Neutrophil (primary cell): ENCODE results near the gene PNKP.

Experiments used
- H3K27ac ChIP-seq: fragments of 200-600 bp; sonication (generic); 2 replicates; pipeline ENCODE4 v1.5.1; 2016; ENCODE audit warnings: mild to moderate bottlenecking, moderate library complexity
- H3K27me3 ChIP-seq: fragments of 200-600 bp; sonication (generic); 2 replicates; pipeline ENCODE4 v1.6.0; 2016; ENCODE audit warnings: mild to moderate bottlenecking
- H3K36me3 ChIP-seq: fragments of 200-600 bp; sonication (generic); 2 replicates; pipeline ENCODE4 v1.5.1; 2017
- H3K4me1 ChIP-seq, 2 experiments: fragments of 200-600 bp in 1 of 2; sonication (generic) in 1 of 2; 1 replicate in 1 of 2; 2 replicates in 1 of 2; pipeline versions ENCODE4 v1.5.1 to v1.6.1; 2013 to 2016; ENCODE audit warnings: low read depth in 1 of 2, low read length in 1 of 2, mild to moderate bottlenecking in 1 of 2, moderate library complexity in 1 of 2; ENCODE audit not compliant: control insufficient read depth in 1 of 2, insufficient read depth in 1 of 2
- H3K4me3 ChIP-seq, 2 experiments: fragments of 200-600 bp in 1 of 2; sonication (generic) in 1 of 2; 1 replicate in 1 of 2; 2 replicates in 1 of 2; pipeline ENCODE4 v1.5.1; 2013 to 2016; ENCODE audit warnings: low read depth in 1 of 2, low read length in 1 of 2, mild to moderate bottlenecking in 1 of 2, moderate library complexity in 1 of 2
- H3K9me3 ChIP-seq: fragments of 200-600 bp; sonication (generic); 2 replicates; pipeline ENCODE4 v1.5.1; 2016
- TF ChIP-seq, protein P1 (sequence below): fragments of 200-600 bp; sonication (generic); IDR thresholded peaks from 2 replicates; pipeline ENCODE4 v1.5.1; 2016; ENCODE audit warnings: antibody characterized with exemption

Gene PNKP

DNA sequence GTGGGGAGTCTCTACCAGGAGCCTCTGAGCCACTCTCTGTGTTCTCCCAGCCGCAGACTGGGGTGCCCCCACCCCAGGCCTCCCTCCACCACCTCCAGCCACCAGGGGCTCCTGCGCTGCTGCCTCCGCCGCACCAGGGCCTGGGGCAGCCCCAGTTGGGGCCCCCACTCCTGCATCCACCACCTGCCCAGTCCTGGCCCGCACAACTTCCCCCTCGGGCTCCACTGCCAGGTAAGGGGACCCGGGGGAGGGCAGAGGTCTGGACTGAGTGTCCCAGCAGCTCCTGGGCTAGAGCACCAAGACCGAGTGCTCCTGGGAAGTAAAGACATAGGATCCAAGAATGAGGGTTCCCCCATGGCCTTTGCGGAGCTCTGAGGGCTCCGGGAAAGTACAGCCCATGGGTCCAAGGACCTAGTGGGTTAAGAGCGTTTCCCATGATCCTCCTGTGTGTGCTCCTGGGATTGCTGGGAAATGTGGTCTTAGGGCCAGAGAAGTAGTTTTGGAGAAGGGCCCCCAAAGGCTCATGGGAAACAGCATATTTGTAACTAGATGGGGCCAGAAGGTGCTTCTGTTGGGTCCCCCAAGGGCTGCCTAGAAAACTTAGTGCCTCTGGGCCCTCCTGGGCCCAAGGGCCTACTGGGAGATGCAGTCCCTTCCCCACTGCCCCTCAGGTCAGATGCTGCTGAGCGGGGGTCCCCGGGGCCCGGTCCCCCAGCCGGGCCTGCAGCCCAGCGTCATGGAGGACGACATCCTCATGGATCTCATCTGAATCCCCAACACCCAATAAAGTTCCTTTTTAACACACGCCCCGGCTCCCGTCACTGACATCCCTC lies 31.0 kb downstream of the PNKP start:
- no peaks in the 10 kb centered on the region for H3K9me3 ChIP-seq

DNA sequence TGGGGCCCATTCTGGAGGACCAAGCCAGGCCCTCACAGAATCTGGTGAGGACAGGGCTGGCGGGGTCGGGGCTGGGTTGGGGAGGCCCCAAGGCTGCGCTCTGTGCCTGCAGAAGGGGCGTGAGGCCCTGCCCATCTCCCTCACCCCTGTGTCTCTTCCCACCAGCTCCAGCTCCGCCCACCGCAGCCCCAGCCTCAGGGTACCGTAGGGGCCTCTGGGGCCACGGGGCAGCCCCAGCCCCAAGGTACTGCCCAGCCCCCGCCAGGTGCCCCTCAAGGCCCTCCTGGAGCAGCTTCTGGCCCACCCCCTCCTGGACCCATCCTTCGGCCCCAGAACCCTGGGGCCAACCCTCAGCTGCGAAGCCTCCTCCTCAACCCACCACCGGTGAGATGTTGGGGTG lies 31.8 kb downstream of the PNKP start:
- Histone ChIP-seq H3K9me3 (no peaks in the 10 kb centered on the region), H3K4me1 (peaks cover 28 to 29% of the 10 kb centered on the region in 2 experiments), H3K27me3 (no peaks in the 10 kb centered on the region), H3K4me3 (no peak overlapping the region), H3K36me3 (peaks cover 99% of the 10 kb centered on the region), H3K27ac (no peak overlapping the region)
- TF ChIP-seq, protein P1, sequence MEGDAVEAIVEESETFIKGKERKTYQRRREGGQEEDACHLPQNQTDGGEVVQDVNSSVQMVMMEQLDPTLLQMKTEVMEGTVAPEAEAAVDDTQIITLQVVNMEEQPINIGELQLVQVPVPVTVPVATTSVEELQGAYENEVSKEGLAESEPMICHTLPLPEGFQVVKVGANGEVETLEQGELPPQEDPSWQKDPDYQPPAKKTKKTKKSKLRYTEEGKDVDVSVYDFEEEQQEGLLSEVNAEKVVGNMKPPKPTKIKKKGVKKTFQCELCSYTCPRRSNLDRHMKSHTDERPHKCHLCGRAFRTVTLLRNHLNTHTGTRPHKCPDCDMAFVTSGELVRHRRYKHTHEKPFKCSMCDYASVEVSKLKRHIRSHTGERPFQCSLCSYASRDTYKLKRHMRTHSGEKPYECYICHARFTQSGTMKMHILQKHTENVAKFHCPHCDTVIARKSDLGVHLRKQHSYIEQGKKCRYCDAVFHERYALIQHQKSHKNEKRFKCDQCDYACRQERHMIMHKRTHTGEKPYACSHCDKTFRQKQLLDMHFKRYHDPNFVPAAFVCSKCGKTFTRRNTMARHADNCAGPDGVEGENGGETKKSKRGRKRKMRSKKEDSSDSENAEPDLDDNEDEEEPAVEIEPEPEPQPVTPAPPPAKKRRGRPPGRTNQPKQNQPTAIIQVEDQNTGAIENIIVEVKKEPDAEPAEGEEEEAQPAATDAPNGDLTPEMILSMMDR = no peak

More for the DNA sequence above, 31.0 kb downstream of the PNKP start:
- Histone ChIP-seq H3K27ac (no peak overlapping the region), H3K4me1 (peaks cover 20% of the 10 kb centered on the region in 2 experiments), H3K36me3 (peaks cover 96% of the 10 kb centered on the region), H3K4me3 (no peak overlapping the region), H3K27me3 (no peaks in the 10 kb centered on the region)
- TF ChIP-seq, protein P1 = no peak

DNA sequence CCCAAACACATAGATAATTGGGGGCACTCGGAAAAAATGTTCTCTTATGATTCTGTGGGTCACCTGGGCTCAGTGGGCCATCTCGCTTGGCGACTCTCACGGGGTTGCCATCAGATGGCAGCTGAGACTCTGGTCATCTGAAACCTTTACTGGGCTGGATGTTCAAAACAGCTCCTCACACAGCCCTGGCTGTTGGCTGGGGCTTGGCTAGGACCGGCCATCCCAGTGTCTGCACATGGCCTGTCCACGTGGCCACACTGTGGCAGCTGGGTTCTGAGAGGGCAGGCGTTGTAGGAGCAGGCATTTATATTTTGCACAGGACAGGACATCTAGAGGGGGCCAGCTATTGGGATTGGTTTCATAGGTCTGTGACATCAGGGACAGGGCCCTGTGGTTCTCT lies 33.8 kb downstream of the PNKP start:
- Histone ChIP-seq H3K4me1 (peaks cover 29 to 31% of the 10 kb centered on the region in 2 experiments), H3K9me3 (no peaks in the 10 kb centered on the region), H3K27me3 (no peaks in the 10 kb centered on the region), H3K4me3 (no peak overlapping the region), H3K27ac (peak overlapping the region; percentile 85), H3K36me3 (peaks cover 99% of the 10 kb centered on the region)
- TF ChIP-seq, protein P1 = no peak

DNA sequence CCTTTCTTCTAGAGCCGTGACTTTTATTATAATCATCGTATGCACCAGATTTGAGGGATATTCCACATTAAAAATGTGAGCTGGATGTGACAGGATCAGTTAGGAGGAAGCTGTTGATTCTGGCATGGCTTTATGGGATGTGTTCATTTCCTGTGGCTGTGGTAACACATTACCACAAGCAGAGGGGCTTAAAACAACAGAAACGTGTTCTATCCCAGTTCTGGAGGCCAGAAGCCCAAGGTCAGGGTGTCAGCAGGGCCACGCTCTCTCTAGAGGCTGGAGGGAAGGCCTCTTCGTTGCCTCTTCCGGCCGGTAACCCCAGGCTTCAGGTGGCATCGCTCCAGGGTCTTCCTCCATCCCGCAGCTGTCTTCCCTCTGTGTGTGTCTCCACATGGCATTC lies 34.8 kb downstream of the PNKP start:
- Histone ChIP-seq H3K4me3 (peak overlapping the region; percentile 0 to 53), H3K36me3 (peaks cover 98% of the 10 kb centered on the region), H3K4me1 (peaks cover 29 to 31% of the 10 kb centered on the region in 2 experiments), H3K9me3 (no peaks in the 10 kb centered on the region), H3K27ac (peak overlapping the region; percentile 85), H3K27me3 (no peaks in the 10 kb centered on the region)
- TF ChIP-seq, protein P1 = no peak

DNA sequence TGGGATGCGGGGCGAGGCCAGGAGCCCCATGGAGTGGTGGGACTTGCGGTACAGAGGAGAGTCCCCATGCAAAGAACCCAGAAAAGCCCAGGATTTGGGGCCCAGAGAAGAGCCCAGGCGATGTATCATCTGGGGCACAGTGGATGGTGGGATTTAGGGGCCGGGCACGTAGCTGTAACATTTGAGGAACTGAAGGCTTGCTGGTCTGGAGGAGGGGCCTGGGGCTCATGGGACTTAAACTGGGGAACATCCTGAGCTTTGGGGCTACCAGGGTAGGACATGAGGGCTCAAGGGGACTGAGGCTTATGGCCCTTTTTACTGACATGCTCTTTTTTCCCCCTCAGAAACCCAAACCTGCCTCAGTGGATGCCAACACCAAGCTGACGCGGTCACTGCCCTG lies 35.8 kb downstream of the PNKP start:
- Histone ChIP-seq H3K27ac (peak overlapping the region; percentile 85), H3K9me3 (no peaks in the 10 kb centered on the region), H3K4me3 (peak overlapping the region in 1 of 2 experiments; percentile 53), H3K36me3 (peaks cover 98% of the 10 kb centered on the region), H3K27me3 (no peaks in the 10 kb centered on the region), H3K4me1 (peaks cover 29 to 31% of the 10 kb centered on the region in 2 experiments)
- TF ChIP-seq, protein P1 = no peak
